ENCODE results near the gene ZNF774.

GRCh38 chr15:90365414-90366055 is 13.5 kb downstream of the ZNF774 start:
- TF ChIP-seq CTCF (conservative IDR thresholded peaks at IDR 0.05; ENCODE audit: low read depth, low read length): no peak
- no peak for TF ChIP-seq EZH2 (IDR thresholded peaks at IDR 0.05; ENCODE audit: borderline replicate concordance, low read depth, low read length, poor library complexity, severe bottlenecking)

Data from A673 (cell line).